Progenitor cell of endocrine pancreas (in vitro differentiated cells): ENCODE results near the gene SUGP1. TPM values are rescaled to one million over a fixed set of nuclear protein-coding genes. Genes with fewer than 3 reads are reported as not detected.

Experiments used
- DNase-seq: peaks from one replicate; pipeline ENCODE4 v3.0.0; 2021; ENCODE audit warnings: low spot score; ENCODE audit not compliant: unreplicated experiment
- H3K27ac Mint-ChIP-seq: 2 replicates; pipeline ENCODE4 v1.8.0; 2021; ENCODE audit warnings: mild to moderate bottlenecking, moderate library complexity, mixed read lengths
- H3K27me3 Mint-ChIP-seq: 2 replicates; pipeline ENCODE4 v1.8.0; 2021; ENCODE audit warnings: mixed read lengths
- H3K36me3 Mint-ChIP-seq: 2 replicates; pipeline ENCODE4 v1.8.0; 2022; ENCODE audit warnings: mixed read lengths; ENCODE audit not compliant: insufficient read depth
- H3K4me1 Mint-ChIP-seq: 2 replicates; pipeline ENCODE4 v1.8.0; 2021; ENCODE audit warnings: low read depth, mixed read lengths
- H3K4me3 Mint-ChIP-seq: 2 replicates; pipeline ENCODE4 v1.8.0; 2021; ENCODE audit warnings: low read depth, mild to moderate bottlenecking, moderate library complexity, mixed read lengths
- H3K9me3 Mint-ChIP-seq: 2 replicates; pipeline ENCODE4 v1.8.0; 2021; ENCODE audit warnings: low read depth, mixed read lengths
- total RNA-seq: library from RNA; stranded (reverse); gene quantifications from 2 replicates; pipeline ENCODE4 v1.2.1, GENCODE V29; 2021
- TF ChIP-seq, protein P1 (sequence below): fragments of 200-600 bp; sonication (generic); IDR thresholded peaks from one replicate; pipeline ENCODE4 v1.5.0; 2021; ENCODE audit warnings: antibody characterized with exemption, mild to moderate bottlenecking; ENCODE audit not compliant: unreplicated experiment

The SUGP1 gene
- total RNA-seq, 1 donor from 2014 or later = 95.6 TPM

DNA sequence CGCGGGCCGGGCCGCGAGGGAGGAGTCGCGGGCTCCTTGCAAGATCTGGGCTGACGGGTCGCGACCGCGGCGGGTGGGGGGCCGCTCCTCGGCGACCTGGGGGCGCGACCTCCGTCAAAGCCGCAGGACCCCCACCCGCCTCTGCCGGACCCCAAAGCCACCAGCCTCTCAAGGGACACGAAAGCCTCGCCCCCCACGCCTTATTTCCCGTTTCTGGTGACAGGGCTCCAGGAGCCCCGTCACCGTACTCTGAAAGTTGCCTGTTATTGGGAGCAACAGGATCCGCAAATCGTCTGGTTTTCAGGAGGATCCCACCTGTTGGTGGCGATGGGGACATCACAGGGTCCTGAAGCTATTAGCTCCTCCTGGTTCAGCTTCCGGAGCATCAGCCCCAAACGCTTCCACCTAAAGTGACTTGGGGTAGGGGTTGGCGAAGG is 850 bp upstream of the SUGP1 start:
- no peaks in the 10 kb centered on the region for H3K9me3 Mint-ChIP-seq
- no peaks in the 10 kb centered on the region for H3K27me3 Mint-ChIP-seq
- H3K36me3 Mint-ChIP-seq = peaks cover 14% of the 10 kb centered on the region
- peak; percentile 26 for DNase-seq
- peak overlapping the region; percentile 94 for H3K4me3 Mint-ChIP-seq
- TF ChIP-seq, protein P1, sequence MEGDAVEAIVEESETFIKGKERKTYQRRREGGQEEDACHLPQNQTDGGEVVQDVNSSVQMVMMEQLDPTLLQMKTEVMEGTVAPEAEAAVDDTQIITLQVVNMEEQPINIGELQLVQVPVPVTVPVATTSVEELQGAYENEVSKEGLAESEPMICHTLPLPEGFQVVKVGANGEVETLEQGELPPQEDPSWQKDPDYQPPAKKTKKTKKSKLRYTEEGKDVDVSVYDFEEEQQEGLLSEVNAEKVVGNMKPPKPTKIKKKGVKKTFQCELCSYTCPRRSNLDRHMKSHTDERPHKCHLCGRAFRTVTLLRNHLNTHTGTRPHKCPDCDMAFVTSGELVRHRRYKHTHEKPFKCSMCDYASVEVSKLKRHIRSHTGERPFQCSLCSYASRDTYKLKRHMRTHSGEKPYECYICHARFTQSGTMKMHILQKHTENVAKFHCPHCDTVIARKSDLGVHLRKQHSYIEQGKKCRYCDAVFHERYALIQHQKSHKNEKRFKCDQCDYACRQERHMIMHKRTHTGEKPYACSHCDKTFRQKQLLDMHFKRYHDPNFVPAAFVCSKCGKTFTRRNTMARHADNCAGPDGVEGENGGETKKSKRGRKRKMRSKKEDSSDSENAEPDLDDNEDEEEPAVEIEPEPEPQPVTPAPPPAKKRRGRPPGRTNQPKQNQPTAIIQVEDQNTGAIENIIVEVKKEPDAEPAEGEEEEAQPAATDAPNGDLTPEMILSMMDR = peak; percentile 10
- H3K4me1 Mint-ChIP-seq = peaks cover 9% of the 10 kb centered on the region
- peak overlapping the region; percentile 87 for H3K27ac Mint-ChIP-seq

DNA sequence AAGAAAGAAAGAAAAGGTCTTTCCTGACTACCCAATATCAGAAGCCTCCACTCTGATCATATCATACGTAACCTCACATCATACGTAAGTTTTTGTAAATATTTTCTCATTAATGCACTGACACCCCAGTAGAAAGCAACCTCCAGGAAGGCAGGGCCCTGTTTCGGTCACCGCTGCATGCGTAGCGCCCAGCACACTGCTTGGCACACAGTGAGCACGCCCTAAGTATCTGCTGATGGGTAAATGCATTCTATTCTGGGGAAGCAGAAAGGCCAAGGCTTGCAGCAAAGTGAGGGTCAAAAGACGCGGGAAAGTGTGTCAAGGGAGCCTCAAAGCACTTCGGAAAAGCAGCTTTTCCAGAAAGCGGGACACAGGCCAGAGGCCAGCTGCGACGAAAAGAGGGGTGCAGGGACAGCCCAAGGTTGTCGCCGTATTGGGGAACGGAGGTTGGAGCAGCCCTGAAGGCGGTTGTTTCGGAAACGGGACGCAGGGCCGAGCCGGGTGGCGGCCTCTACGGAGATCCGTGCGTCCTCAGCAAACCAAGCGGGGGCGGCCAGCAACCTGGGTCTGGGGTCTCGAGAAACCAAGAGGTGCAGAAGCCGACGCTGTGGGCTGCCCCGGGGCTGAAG is 463 bp downstream of the SUGP1 start:
- H3K4me3 Mint-ChIP-seq = peak overlapping the region; percentile 94
- DNase-seq = no peak

DNA sequence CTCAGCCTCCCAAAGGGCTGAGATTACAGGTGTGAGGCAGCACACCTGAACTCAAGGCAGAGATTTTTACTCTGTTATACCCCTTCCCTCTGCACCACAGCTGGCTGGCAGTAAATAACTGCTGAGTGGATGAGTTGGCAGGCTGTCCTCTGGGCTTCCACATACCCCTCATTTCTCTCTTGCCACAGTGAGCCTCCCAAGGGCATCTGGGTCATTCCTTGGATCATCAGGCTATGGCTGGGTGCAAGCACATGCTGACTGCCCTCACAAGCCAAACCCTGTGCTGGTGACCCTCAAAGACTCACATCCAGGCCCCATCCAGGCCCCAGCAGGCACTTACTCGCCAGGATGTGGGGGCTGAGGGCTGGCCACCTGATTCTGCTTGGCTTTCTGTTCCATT is 4.2 kb downstream of the SUGP1 start:
- Mint-ChIP-seq H3K4me3 (no peak overlapping the region), H3K27ac (no peak overlapping the region), H3K27me3 (no peaks in the 10 kb centered on the region)

More for the DNA sequence above, 463 bp downstream of the SUGP1 start:
- peak overlapping the region; percentile 100 for H3K27ac Mint-ChIP-seq
- H3K27me3 Mint-ChIP-seq = no peaks in the 10 kb centered on the region
- H3K4me1 Mint-ChIP-seq = peaks cover 9% of the 10 kb centered on the region
- H3K9me3 Mint-ChIP-seq = no peaks in the 10 kb centered on the region
- peaks cover 8% of the 10 kb centered on the region for H3K36me3 Mint-ChIP-seq
- TF ChIP-seq, protein P1 = no peak

DNA sequence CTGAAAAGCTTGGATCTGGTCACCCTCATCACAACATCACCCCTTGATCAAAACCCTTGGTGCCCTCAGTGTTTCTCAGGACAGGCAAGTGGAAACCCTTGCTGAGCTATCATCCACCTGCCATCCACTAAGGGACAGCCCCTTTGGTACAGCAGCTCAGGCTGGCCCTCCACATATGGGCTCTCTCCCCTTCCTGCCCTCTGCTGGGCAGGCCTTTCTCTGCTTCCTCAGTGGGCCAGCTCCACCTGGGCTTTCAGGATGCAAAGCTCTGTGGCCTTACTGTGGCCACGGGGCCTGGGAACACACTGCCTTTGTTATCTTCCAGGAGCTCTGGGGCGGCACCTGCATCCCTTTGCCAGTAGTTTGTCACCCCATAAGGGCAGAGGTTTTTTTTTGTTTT is 4.9 kb downstream of the SUGP1 start:
- H3K27me3 Mint-ChIP-seq = no peaks in the 10 kb centered on the region
- peaks cover 4% of the 10 kb centered on the region for H3K4me1 Mint-ChIP-seq
- no peak for DNase-seq
- no peaks in the 10 kb centered on the region for H3K9me3 Mint-ChIP-seq
- H3K4me3 Mint-ChIP-seq = no peak overlapping the region
- TF ChIP-seq, protein P1 = no peak
- peak overlapping the region; percentile 69 for H3K27ac Mint-ChIP-seq
- H3K36me3 Mint-ChIP-seq = peaks cover 10% of the 10 kb centered on the region

More for the DNA sequence above, 4.2 kb downstream of the SUGP1 start:
- DNase-seq = no peak
- Mint-ChIP-seq H3K9me3 (no peaks in the 10 kb centered on the region), H3K4me1 (peaks cover 4% of the 10 kb centered on the region), H3K36me3 (peaks cover 10% of the 10 kb centered on the region)
- TF ChIP-seq, protein P1 = no peak

DNA sequence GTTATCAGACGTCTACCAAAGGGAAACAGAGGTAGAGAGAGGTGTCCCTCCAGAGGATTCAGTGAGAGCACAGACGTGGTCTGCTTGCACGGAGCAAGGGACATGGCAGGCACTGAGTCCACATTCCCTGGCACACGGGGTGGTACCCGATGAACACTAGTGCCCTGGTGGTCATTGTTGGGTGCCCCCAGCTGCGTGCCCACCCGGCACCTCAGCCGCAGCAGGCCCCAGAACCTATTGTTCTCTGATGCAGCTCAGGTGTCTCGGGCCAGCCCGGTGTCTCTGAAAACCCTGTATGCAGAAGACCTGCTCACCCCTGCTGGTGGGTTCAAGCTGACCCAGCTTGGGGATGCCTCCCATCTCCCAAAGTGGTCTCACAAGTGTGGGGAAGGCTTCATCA is 11.9 kb downstream of the SUGP1 start:
- H3K4me3 Mint-ChIP-seq = no peak overlapping the region
- H3K27ac Mint-ChIP-seq = no peak overlapping the region
- no peak for DNase-seq
- TF ChIP-seq, protein P1 = no peak
- H3K36me3 Mint-ChIP-seq = peaks cover 10% of the 10 kb centered on the region
- no peaks in the 10 kb centered on the region for H3K9me3 Mint-ChIP-seq
- no peaks in the 10 kb centered on the region for H3K4me1 Mint-ChIP-seq
- H3K27me3 Mint-ChIP-seq = no peaks in the 10 kb centered on the region
